ENCODE data around the gene GPR150.

The GPR150 gene

GRCh38 chr5:95654196-95654595 lies 34.3 kb downstream of the GPR150 start:
- DNase-seq (ENCODE audit: extremely low read depth, low read depth): no peak
- TF ChIP-seq CTCF (IDR thresholded peaks at IDR 0.05; ENCODE audit: low read depth, low read length): no peak

GRCh38 chr5:95655575-95655974 lies 35.7 kb downstream of the GPR150 start:
- no peak for DNase-seq (ENCODE audit: extremely low read depth, low read depth)
- no peak for TF ChIP-seq CTCF (IDR thresholded peaks at IDR 0.05; ENCODE audit: low read depth, low read length)

GRCh38 chr5:95660060-95660459 lies 40.2 kb downstream of the GPR150 start:
- DNase-seq (ENCODE audit: extremely low read depth, low read depth): no peak
- no peak for TF ChIP-seq CTCF (IDR thresholded peaks at IDR 0.05; ENCODE audit: low read depth, low read length)

GRCh38 chr5:95662946-95663345 lies 43.1 kb downstream of the GPR150 start:
- TF ChIP-seq CTCF (IDR thresholded peaks at IDR 0.05; ENCODE audit: low read depth, low read length): no peak
- DNase-seq (ENCODE audit: extremely low read depth, low read depth): no peak

- no peak for DNase-seq (ENCODE audit: extremely low read depth, low read depth)
- TF ChIP-seq CTCF (IDR thresholded peaks at IDR 0.05; ENCODE audit: low read depth, low read length): peak; percentile 76
Observed at GRCh38 chr5:95664204-95664786, 44.4 kb downstream of the GPR150 start.

- no peak for DNase-seq (ENCODE audit: extremely low read depth, low read depth)
Observed at GRCh38 chr5:95667061-95667618, 47.3 kb downstream of the GPR150 start.

More at GRCh38 chr5:95667061-95667618, 47.3 kb downstream of the GPR150 start:
- no peak for TF ChIP-seq CTCF (IDR thresholded peaks at IDR 0.05; ENCODE audit: low read depth, low read length)

Measured in AG09319 (cell line).